Limb (tissue), 2 donors: Measurements from ENCODE around the gene CNOT8.
A peak's percentile ranks its signal among the peaks of the same experiment; 100 is the strongest.
"Not testable (repeated sequence)": the region's sequence is repeated elsewhere in the genome, so short reads cannot be mapped to it uniquely, and the experiment has no call there.

Experiments
- DNase-seq, 2 donors: peaks; one replicate each; pipeline ENCODE4 v3.0.0-alpha.2; 2016; ENCODE audit errors: extremely low spot score in 2 of 2

The CNOT8 gene

GRCh38 chr5:154834053-154834452 lies 24.4 kb upstream of the CNOT8 start:
- no peak for DNase-seq

- not testable (repeated sequence) for DNase-seq
These were observed 22.8 kb upstream of the CNOT8 start for GRCh38 chr5:154835701-154836052.

GRCh38 chr5:154836225-154836624 lies 22.2 kb upstream of the CNOT8 start:
- no peak for DNase-seq

GRCh38 chr5:154837009-154837901 lies 21.2 kb upstream of the CNOT8 start:
- DNase-seq = no peak

GRCh38 chr5:154840435-154841272 lies 17.8 kb upstream of the CNOT8 start:
- no peak for DNase-seq

GRCh38 chr5:154841273-154841661 lies 17.2 kb upstream of the CNOT8 start:
- DNase-seq = no peak

GRCh38 chr5:154842689-154843530 lies 15.5 kb upstream of the CNOT8 start:
- no peak for DNase-seq

GRCh38 chr5:154844809-154845208 lies 13.6 kb upstream of the CNOT8 start:
- no peak for DNase-seq

- no peak for DNase-seq
These were observed 9.1 kb upstream of the CNOT8 start for GRCh38 chr5:154849264-154849785.

- no peak for DNase-seq
These were observed 8.6 kb upstream of the CNOT8 start for GRCh38 chr5:154849791-154850201.

GRCh38 chr5:154850255-154851062 lies 8.0 kb upstream of the CNOT8 start, which contains the start of gene FAXDC2:
FAXDC2 (minus strand) TSS chr5:154850603; CDS start chr5:154838178, 12,425 bp downstream.
- peak; percentile 80 to 89 for DNase-seq

- no peak for DNase-seq
These were observed 7.1 kb upstream of the CNOT8 start for GRCh38 chr5:154851351-154851750.

GRCh38 chr5:154857530-154858296 lies 714 bp upstream of the CNOT8 start:
- DNase-seq = peak; percentile 96 to 97

GRCh38 chr5:154858972-154859871 lies 795 bp downstream of the CNOT8 start:
- DNase-seq = no peak

- no peak for DNase-seq
These were observed 1.7 kb downstream of the CNOT8 start for GRCh38 chr5:154860123-154860522.

GRCh38 chr5:154860765-154861164 lies 2.3 kb downstream of the CNOT8 start:
- DNase-seq = no peak

GRCh38 chr5:154861946-154862345 lies 3.5 kb downstream of the CNOT8 start:
- no peak for DNase-seq

- no peak for DNase-seq
These were observed 4.3 kb downstream of the CNOT8 start for GRCh38 chr5:154862766-154863165.
